ENCODE measurements around the gene ARL6IP4.
"Not testable (repeated sequence)": the region's sequence is repeated elsewhere in the genome, so short reads cannot be mapped to it uniquely, and the experiment has no call there.

Gene ARL6IP4

DNA sequence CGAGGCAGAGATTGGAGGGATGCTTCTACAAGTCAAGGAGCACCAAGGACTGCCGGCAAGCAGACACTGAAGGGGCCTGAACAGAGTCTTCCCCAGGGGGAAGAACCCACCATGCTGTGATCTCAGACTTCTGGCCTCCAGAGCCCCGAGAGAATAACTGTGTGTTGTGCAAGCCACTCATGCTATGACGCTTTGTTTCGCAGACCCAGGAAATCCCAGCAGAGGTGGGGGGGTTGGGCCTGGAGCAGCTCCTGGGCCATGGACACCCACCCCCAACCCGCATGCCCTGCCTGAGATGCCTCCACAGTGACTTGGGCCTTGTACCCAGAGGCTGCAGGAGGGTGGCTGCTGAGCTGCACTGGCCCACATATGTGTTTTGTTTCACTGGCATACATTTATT is 31.2 kb downstream of the ARL6IP4 start:
- H3K4me3 ChIP-seq (ENCODE audit: insufficient read depth, low read depth, low read length): no peak overlapping the region
- H3K9me3 ChIP-seq (ENCODE audit: control insufficient read depth, low read length): no peaks in the 10 kb centered on the region
- no peaks in the 10 kb centered on the region for H3K4me1 ChIP-seq (ENCODE audit: control insufficient read depth, insufficient read depth, low read length)
- no peaks in the 10 kb centered on the region for H3K27me3 ChIP-seq (ENCODE audit: control insufficient read depth, insufficient read depth, low read length, poor library complexity, severe bottlenecking)
- H3K27ac ChIP-seq (ENCODE audit: insufficient read depth, low read depth, low read length, poor library complexity, severe bottlenecking): no peak overlapping the region
- WGBS, 2 experiments: 91% methylated on average over 6 of the region's 6 CpGs
- no peaks in the 10 kb centered on the region for H3K36me3 ChIP-seq (ENCODE audit: control insufficient read depth, insufficient read depth, low read length)

DNA sequence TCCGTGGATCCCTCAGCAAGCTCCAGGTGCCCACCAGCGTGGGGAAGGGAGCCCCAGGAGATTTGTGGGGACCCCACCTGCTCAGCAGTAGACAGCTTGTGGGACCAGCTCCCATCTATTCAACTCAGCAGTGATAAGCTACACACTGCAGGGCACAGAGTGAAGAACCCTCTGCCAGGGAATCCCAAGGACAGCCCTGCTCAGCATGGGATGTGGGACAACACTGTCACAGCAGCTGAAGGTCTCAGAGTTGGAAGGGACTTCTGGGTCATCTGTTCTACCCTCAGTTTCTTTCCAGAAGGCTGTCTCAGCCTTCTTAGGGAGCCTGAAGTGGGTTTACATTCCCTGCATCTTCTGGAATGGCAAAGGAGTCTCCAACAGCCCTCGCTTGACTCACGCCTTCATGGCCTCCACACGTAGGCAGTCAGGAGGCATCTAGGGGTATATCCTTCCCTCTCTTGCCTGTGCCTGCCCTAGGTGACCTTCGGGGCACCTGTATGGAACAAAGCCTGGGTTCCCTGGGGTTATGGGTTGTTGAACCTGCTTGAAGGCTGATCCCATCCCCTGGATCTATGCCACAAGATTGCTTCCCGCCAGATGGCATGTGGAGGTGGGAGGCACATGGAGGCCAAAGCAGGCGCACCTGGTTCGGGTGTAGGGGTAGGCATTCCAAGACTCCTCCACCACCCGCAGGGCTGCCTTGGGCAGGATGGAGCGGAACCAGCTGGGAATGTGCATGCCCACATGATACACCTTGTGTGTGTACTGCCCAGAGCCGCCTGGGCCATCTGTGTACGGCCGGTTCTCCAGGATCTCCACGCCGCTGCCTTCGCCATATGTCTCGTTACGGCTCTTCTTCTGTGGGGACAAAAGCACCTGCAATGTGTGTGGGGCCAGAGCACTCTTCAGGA is 33.0 kb downstream of the ARL6IP4 start:
- Histone ChIP-seq H3K27me3 (ENCODE audit: control insufficient read depth, insufficient read depth, low read length, poor library complexity, severe bottlenecking) (no peaks in the 10 kb centered on the region), H3K27ac (ENCODE audit: insufficient read depth, low read depth, low read length, poor library complexity, severe bottlenecking) (no peak overlapping the region), H3K4me1 (ENCODE audit: control insufficient read depth, insufficient read depth, low read length) (no peaks in the 10 kb centered on the region), H3K9me3 (ENCODE audit: control insufficient read depth, low read length) (no peaks in the 10 kb centered on the region), H3K4me3 (ENCODE audit: insufficient read depth, low read depth, low read length) (no peak overlapping the region), H3K36me3 (ENCODE audit: control insufficient read depth, insufficient read depth, low read length) (no peaks in the 10 kb centered on the region)
- 95% methylated on average over 19 of the region's 19 CpGs for WGBS, 2 experiments

DNA sequence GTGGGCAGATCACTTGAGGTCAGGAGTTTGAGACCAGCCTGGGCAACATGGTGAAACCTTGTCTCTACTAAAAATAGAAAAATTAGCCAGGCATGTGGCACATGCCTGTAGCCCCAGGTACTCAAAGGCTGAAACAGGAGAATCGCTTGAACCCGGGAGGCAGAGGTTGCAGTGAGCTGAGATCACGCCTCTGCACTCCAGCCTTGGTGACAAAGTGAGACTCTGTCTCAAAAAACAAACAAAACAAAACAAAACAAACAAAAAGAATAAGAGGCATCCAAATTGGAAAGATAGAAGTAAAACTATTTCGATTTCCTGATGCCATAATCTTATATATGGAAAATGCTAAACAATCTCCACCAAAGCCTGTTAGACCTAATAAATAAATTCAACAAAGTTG is 34.0 kb downstream of the ARL6IP4 start:
- not testable (repeated sequence) for H3K9me3 ChIP-seq (ENCODE audit: control insufficient read depth, low read length); H3K27me3 ChIP-seq (ENCODE audit: control insufficient read depth, insufficient read depth, low read length, poor library complexity, severe bottlenecking); H3K4me1 ChIP-seq (ENCODE audit: control insufficient read depth, insufficient read depth, low read length); H3K4me3 ChIP-seq (ENCODE audit: insufficient read depth, low read depth, low read length); H3K36me3 ChIP-seq (ENCODE audit: control insufficient read depth, insufficient read depth, low read length); H3K27ac ChIP-seq (ENCODE audit: insufficient read depth, low read depth, low read length, poor library complexity, severe bottlenecking)
- 89 to 95% methylated on average over 3 to 4 of the region's 4 CpGs for WGBS, 2 experiments

DNA sequence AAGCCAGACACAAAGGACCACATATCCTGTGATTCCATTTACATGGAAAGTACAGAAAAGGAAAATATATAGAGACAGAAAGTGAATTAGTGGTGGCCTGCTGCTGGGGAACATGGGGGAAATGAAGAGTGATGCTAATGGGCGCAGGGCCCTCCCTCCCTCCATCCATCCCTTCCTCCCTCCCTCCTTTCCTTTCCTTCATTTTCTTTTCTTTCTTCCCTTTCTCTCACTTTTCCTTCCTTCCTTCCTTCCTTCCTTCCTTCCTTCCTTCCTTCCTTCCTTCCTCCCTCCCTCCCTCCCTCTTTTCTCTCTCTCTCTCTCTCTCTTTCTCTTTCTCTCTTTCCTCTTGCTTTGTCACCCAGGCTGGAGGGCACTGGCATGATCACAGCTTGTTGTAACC is 37.3 kb downstream of the ARL6IP4 start:
- Histone ChIP-seq H3K27me3 (ENCODE audit: control insufficient read depth, insufficient read depth, low read length, poor library complexity, severe bottlenecking) (no peaks in the 10 kb centered on the region), H3K4me1 (ENCODE audit: control insufficient read depth, insufficient read depth, low read length) (no peaks in the 10 kb centered on the region), H3K36me3 (ENCODE audit: control insufficient read depth, insufficient read depth, low read length) (no peaks in the 10 kb centered on the region), H3K4me3 (ENCODE audit: insufficient read depth, low read depth, low read length) (no peak overlapping the region), H3K9me3 (ENCODE audit: control insufficient read depth, low read length) (no peaks in the 10 kb centered on the region), H3K27ac (ENCODE audit: insufficient read depth, low read depth, low read length, poor library complexity, severe bottlenecking) (no peak overlapping the region)
- WGBS, 2 experiments: 92% methylated on average over 1 of the region's 1 CpG

DNA sequence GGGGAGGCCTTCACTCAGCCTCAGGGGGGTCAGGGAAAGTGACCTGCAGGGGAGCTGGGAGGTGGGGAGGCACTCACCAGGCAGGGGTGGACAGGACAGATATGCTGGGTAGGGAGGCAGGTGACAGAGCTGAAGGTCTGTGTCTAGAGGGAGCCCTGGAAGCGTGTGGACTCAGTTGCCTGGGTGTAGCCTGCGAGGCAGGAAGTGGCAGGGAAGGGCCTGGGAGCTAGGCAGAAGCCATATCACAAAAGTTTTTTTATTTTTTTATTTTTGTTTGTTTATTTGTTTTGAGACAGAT is 39.3 kb downstream of the ARL6IP4 start:
- no peak overlapping the region for H3K27ac ChIP-seq (ENCODE audit: insufficient read depth, low read depth, low read length, poor library complexity, severe bottlenecking)
- H3K27me3 ChIP-seq (ENCODE audit: control insufficient read depth, insufficient read depth, low read length, poor library complexity, severe bottlenecking): no peaks in the 10 kb centered on the region
- no peaks in the 10 kb centered on the region for H3K9me3 ChIP-seq (ENCODE audit: control insufficient read depth, low read length)
- H3K36me3 ChIP-seq (ENCODE audit: control insufficient read depth, insufficient read depth, low read length): no peaks in the 10 kb centered on the region
- no peak overlapping the region for H3K4me3 ChIP-seq (ENCODE audit: insufficient read depth, low read depth, low read length)
- H3K4me1 ChIP-seq (ENCODE audit: control insufficient read depth, insufficient read depth, low read length): no peaks in the 10 kb centered on the region
- 82 to 85% methylated on average over 2 of the region's 2 CpGs for WGBS, 2 experiments

DNA sequence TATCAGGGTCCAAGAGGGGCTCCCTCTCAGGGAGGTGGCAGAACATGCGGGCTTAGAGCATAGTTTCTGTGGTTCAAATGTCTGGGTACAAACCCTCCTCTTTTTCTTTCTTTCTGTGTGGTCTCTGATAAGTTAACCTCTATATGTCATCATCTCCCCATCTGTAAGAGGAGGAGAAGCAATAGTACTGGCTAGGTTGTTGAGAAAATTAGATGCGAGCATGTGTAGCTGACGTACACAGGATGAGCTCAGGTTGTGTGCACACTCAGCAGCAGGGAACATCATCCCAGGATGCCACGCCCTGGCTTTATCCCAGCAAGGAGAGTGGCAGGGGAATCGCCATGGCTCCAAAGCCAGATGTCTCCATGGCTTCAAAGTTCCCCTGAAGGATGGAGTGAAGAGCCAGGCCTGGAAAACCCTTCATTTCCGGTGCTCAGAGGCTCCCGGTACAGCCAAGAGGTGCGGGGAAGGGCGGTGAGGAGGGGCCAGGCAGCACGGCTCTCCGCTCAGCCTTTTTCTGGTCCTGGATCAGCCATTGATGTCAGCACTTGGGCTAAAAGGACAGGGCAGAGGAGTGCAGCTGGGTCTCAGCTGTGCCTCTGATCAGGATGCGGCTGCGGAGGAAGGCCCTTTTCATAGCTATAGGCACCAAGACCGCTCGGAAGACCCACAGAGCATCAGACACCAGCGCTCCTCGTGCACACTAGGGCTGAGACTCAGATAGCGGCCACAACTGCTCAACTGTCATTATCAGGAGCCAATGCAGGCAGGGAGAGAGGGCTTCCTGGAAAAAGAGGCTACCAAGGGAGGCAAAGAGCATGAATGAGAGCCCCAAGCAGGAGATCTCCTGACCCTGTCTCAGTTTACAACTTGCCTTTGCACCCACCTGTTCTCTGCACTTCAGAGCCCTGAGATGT is 41.5 kb downstream of the ARL6IP4 start:
- Histone ChIP-seq H3K27me3 (ENCODE audit: control insufficient read depth, insufficient read depth, low read length, poor library complexity, severe bottlenecking) (no peaks in the 10 kb centered on the region), H3K4me3 (ENCODE audit: insufficient read depth, low read depth, low read length) (no peak overlapping the region), H3K27ac (ENCODE audit: insufficient read depth, low read depth, low read length, poor library complexity, severe bottlenecking) (no peak overlapping the region), H3K9me3 (ENCODE audit: control insufficient read depth, low read length) (no peaks in the 10 kb centered on the region), H3K4me1 (ENCODE audit: control insufficient read depth, insufficient read depth, low read length) (no peaks in the 10 kb centered on the region), H3K36me3 (ENCODE audit: control insufficient read depth, insufficient read depth, low read length) (no peaks in the 10 kb centered on the region)
- WGBS, 2 experiments: 91 to 92% methylated on average over 18 of the region's 18 CpGs

DNA sequence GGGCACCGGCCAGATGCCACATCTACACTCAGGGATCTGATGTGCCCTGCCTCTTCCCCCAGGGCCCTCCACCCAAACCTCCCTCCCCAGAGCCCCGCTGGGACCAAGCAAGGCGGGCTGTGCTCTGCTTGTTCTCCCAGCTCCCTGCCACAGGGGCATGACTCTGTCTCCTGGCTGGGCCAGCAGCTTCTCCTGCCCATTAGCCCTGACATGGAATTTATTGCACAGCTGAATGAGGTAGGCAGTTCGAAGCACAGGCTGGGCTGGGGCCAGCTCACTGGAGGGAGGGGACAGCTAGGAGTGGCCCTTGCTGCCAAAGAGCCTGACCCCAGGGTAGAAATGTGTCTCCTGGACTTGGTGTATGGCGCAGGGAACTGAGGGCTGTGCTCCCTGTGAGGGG is 42.4 kb downstream of the ARL6IP4 start:
- Histone ChIP-seq H3K9me3 (ENCODE audit: control insufficient read depth, low read length) (no peaks in the 10 kb centered on the region), H3K27ac (ENCODE audit: insufficient read depth, low read depth, low read length, poor library complexity, severe bottlenecking) (no peak overlapping the region), H3K27me3 (ENCODE audit: control insufficient read depth, insufficient read depth, low read length, poor library complexity, severe bottlenecking) (no peaks in the 10 kb centered on the region), H3K4me3 (ENCODE audit: insufficient read depth, low read depth, low read length) (no peak overlapping the region), H3K4me1 (ENCODE audit: control insufficient read depth, insufficient read depth, low read length) (no peaks in the 10 kb centered on the region), H3K36me3 (ENCODE audit: control insufficient read depth, insufficient read depth, low read length) (no peaks in the 10 kb centered on the region)
- WGBS, 2 experiments: 92% methylated on average over 5 of the region's 5 CpGs

DNA sequence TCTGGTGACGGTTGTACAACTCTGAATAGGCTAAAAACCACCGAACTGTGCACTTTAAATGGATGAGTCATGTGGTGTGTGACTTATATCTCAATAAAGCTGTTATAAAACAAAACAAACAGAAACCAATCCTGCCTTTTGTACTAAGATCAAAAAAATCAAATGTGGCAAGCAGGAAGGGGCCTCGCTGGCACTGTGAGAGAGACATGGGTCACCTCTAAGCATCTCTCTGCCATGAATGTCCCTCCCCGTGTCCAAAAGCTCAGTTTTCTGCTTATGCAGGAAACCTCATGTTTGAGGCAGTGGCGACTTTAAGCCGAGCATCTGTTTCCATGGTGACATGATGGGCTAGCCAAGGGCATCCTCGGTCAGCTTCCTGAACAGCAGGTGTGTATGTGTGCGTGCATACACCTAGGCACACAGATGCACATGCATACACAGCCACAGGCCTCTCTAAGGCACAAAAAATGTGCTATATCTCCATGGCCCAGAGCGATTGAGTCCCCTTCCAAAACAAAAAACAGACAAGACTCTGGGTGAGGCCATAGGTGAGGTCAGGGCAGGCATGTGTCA is 44.4 kb downstream of the ARL6IP4 start:
- no peaks in the 10 kb centered on the region for H3K4me1 ChIP-seq (ENCODE audit: control insufficient read depth, insufficient read depth, low read length)
- WGBS, 2 experiments: 91 to 93% methylated on average over 9 of the region's 9 CpGs
- no peaks in the 10 kb centered on the region for H3K36me3 ChIP-seq (ENCODE audit: control insufficient read depth, insufficient read depth, low read length)
- H3K4me3 ChIP-seq (ENCODE audit: insufficient read depth, low read depth, low read length): no peak overlapping the region
- no peaks in the 10 kb centered on the region for H3K9me3 ChIP-seq (ENCODE audit: control insufficient read depth, low read length)
- H3K27ac ChIP-seq (ENCODE audit: insufficient read depth, low read depth, low read length, poor library complexity, severe bottlenecking): no peak overlapping the region
- no peaks in the 10 kb centered on the region for H3K27me3 ChIP-seq (ENCODE audit: control insufficient read depth, insufficient read depth, low read length, poor library complexity, severe bottlenecking)

DNA sequence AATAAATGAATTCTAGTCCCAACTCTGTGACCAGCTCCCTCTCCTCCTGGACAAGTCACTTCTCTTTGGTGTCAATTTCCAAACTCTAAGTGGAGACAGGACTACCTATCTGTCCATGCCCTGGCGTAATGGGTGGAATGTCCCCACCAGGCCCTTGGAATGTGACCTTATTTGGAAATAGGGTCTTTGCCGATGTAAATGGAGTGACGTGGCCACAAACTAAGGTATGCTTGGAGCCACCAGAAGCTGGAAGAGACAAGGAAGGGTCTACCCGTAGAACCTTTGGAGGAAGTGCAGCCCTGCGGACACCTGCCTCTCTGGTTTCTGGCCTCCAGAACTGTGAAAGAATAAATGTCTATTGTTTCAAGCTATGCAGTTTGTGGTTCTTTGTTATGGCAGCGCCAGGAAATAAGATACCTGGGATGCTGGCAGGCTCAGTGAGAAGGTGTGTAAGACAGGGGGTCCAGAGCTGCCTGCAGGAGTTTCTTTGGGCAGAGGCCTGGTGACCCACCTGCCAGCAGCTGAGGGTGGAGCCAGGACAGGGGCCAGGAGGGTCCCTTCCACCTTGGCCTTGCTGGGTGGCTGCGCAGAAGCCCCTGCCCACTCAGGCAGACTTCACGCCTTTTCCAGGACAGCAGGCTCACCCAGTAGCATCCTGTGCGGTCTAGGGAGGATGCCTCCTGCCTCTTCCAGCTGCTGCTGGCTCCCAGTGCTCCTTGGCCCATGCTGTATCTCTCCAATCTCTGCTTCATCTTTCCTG is 45.8 kb downstream of the ARL6IP4 start:
- no peaks in the 10 kb centered on the region for H3K27me3 ChIP-seq (ENCODE audit: control insufficient read depth, insufficient read depth, low read length, poor library complexity, severe bottlenecking)
- 90 to 91% methylated on average over 9 of the region's 9 CpGs for WGBS, 2 experiments
- no peak overlapping the region for H3K4me3 ChIP-seq (ENCODE audit: insufficient read depth, low read depth, low read length)
- H3K9me3 ChIP-seq (ENCODE audit: control insufficient read depth, low read length): no peaks in the 10 kb centered on the region
- H3K27ac ChIP-seq (ENCODE audit: insufficient read depth, low read depth, low read length, poor library complexity, severe bottlenecking): no peak overlapping the region
- H3K4me1 ChIP-seq (ENCODE audit: control insufficient read depth, insufficient read depth, low read length): no peaks in the 10 kb centered on the region
- H3K36me3 ChIP-seq (ENCODE audit: control insufficient read depth, insufficient read depth, low read length): no peaks in the 10 kb centered on the region
